IPS-20b (cell line): ENCODE results near the gene RTP2.

ENCODE experiments used
- H3K27ac ChIP-seq: one replicate; pipeline ENCODE4 v1.5.1; 2013; ENCODE audit warnings: low read length
- H3K27me3 ChIP-seq: 2 replicates; pipeline ENCODE4 v1.6.1; 2013; ENCODE audit warnings: mild to moderate bottlenecking, low read length, inconsistent platforms; ENCODE audit not compliant: insufficient read depth
- H3K36me3 ChIP-seq: 2 replicates; pipeline ENCODE4 v1.6.1; 2013; ENCODE audit warnings: low read depth, mild to moderate bottlenecking, inconsistent platforms, low read length, moderate library complexity; ENCODE audit not compliant: insufficient read depth
- H3K4me1 ChIP-seq: 2 replicates; pipeline ENCODE4 v1.6.1; 2013; ENCODE audit warnings: mild to moderate bottlenecking, control low read depth, inconsistent platforms, low read length, moderate library complexity; ENCODE audit not compliant: insufficient read depth
- H3K4me3 ChIP-seq: 2 replicates; pipeline ENCODE4 v1.5.1; 2013; ENCODE audit warnings: mild to moderate bottlenecking, low read length, inconsistent platforms
- H3K9ac ChIP-seq: 2 replicates; pipeline ENCODE4 v1.6.1; 2013; ENCODE audit warnings: low read depth, mild to moderate bottlenecking, inconsistent platforms, low read length, moderate library complexity
- H3K9me3 ChIP-seq: 2 replicates; pipeline ENCODE4 v1.6.1; 2013; ENCODE audit warnings: mild to moderate bottlenecking, low read depth, low read length, inconsistent platforms; ENCODE audit not compliant: insufficient read depth

The RTP2 gene

GRCh38 chr3:187702507-187703033 lies at the start of gene RTP2:
Gene RTP2 (minus strand): TSS chr3:187702557. CDS start chr3:187702128, 429 bp downstream.
- Histone ChIP-seq H3K27me3 (no peaks in the 10 kb centered on the region), H3K9me3 (no peaks in the 10 kb centered on the region), H3K9ac (no peak within 1 kb of the TSS)

GRCh38 chr3:187750513-187751123 lies 48.3 kb upstream of the RTP2 start:
- Histone ChIP-seq H3K36me3 (no peaks in the 10 kb centered on the region), H3K4me1 (peaks cover 43% of the 10 kb centered on the region), H3K27ac (no peak overlapping the region), H3K4me3 (peak overlapping the region; percentile 58), H3K9ac (peak overlapping the region; percentile 71; the same call in 1 of the 2 replicates), H3K27me3 (no peaks in the 10 kb centered on the region), H3K9me3 (no peaks in the 10 kb centered on the region)

More at GRCh38 chr3:187702507-187703033, at the start of gene RTP2:
- H3K27ac ChIP-seq = no peak within 1 kb of the TSS
- no peak within 1 kb of the TSS for H3K4me3 ChIP-seq
- H3K4me1 ChIP-seq = no peaks in the 10 kb centered on the region
- H3K36me3 ChIP-seq = no peaks in the 10 kb centered on the region

GRCh38 chr3:187750006-187750512 lies 47.7 kb upstream of the RTP2 start:
- no peaks in the 10 kb centered on the region for H3K9me3 ChIP-seq
- peak overlapping the region; percentile 71; the same call in 1 of the 2 replicates for H3K9ac ChIP-seq
- no peak overlapping the region for H3K27ac ChIP-seq
- peaks cover 43% of the 10 kb centered on the region for H3K4me1 ChIP-seq
- no peaks in the 10 kb centered on the region for H3K36me3 ChIP-seq
- peak overlapping the region; percentile 58 for H3K4me3 ChIP-seq
- H3K27me3 ChIP-seq = no peaks in the 10 kb centered on the region

GRCh38 chr3:187748050-187748481 lies 45.7 kb upstream of the RTP2 start:
- Histone ChIP-seq H3K9ac (peak overlapping the region; percentile 9; the same call in 1 of the 2 replicates), H3K27ac (no peak overlapping the region), H3K36me3 (no peaks in the 10 kb centered on the region), H3K4me1 (peaks cover 43% of the 10 kb centered on the region), H3K27me3 (peaks cover 15% of the 10 kb centered on the region; the same call in 1 of the 2 replicates), H3K9me3 (no peaks in the 10 kb centered on the region), H3K4me3 (no peak overlapping the region)

GRCh38 chr3:187747506-187747905 lies 45.1 kb upstream of the RTP2 start:
- Histone ChIP-seq H3K27me3 (peaks cover 20% of the 10 kb centered on the region; the same call in 1 of the 2 replicates), H3K4me3 (no peak overlapping the region), H3K36me3 (no peaks in the 10 kb centered on the region), H3K9me3 (no peaks in the 10 kb centered on the region), H3K4me1 (peaks cover 47% of the 10 kb centered on the region), H3K9ac (peak overlapping the region; percentile 9; the same call in 1 of the 2 replicates), H3K27ac (no peak overlapping the region)

GRCh38 chr3:187746442-187747281 lies 44.3 kb upstream of the RTP2 start:
- Histone ChIP-seq H3K4me1 (peaks cover 50% of the 10 kb centered on the region), H3K9me3 (no peaks in the 10 kb centered on the region), H3K4me3 (peak overlapping the region; percentile 87), H3K27me3 (peaks cover 29% of the 10 kb centered on the region), H3K27ac (no peak overlapping the region), H3K36me3 (no peaks in the 10 kb centered on the region), H3K9ac (peak overlapping the region; percentile 99; the same call in 1 of the 2 replicates)

GRCh38 chr3:187746059-187746441 lies 43.7 kb upstream of the RTP2 start:
- no peaks in the 10 kb centered on the region for H3K36me3 ChIP-seq
- H3K27ac ChIP-seq = peak overlapping the region; percentile 99
- peaks cover 50% of the 10 kb centered on the region for H3K4me1 ChIP-seq
- peaks cover 35% of the 10 kb centered on the region for H3K27me3 ChIP-seq
- H3K4me3 ChIP-seq = peak overlapping the region; percentile 87
- H3K9me3 ChIP-seq = no peaks in the 10 kb centered on the region
- peak overlapping the region; percentile 99; the same call in 1 of the 2 replicates for H3K9ac ChIP-seq

- Histone ChIP-seq H3K9ac (peak within 1 kb of the TSS; percentile 99), H3K36me3 (no peaks in the 10 kb centered on the region), H3K4me3 (peak within 1 kb of the TSS; percentile 87), H3K27me3 (peaks cover 41% of the 10 kb centered on the region), H3K9me3 (no peaks in the 10 kb centered on the region), H3K4me1 (peaks cover 46% of the 10 kb centered on the region), H3K27ac (peak within 1 kb of the TSS; percentile 99)
Observed at GRCh38 chr3:187745201-187746058, 43.1 kb upstream of the RTP2 start, which contains the start of gene BCL6. Gene BCL6 (minus strand): TSS chr3:187745468. CDS start chr3:187733693, 11,775 bp downstream.

GRCh38 chr3:187744169-187745151 lies 42.1 kb upstream of the RTP2 start:
- H3K4me1 ChIP-seq = peaks cover 40% of the 10 kb centered on the region
- no peaks in the 10 kb centered on the region for H3K36me3 ChIP-seq
- H3K9ac ChIP-seq = peak overlapping the region; percentile 99; the same call in 1 of the 2 replicates
- H3K4me3 ChIP-seq = peak overlapping the region; percentile 87
- no peaks in the 10 kb centered on the region for H3K9me3 ChIP-seq
- H3K27ac ChIP-seq = no peak overlapping the region
- peaks cover 49% of the 10 kb centered on the region for H3K27me3 ChIP-seq
